Activated CD4-positive, alpha-beta T cell treated with anti-CD3 and anti-CD28 coated beads, Interleukin-10, Interleukin-2, amounts not matched to agents 100 ng/mL and 50 ng/mL, durations not matched to agents 16 hours and 8 hours (primary cell): ENCODE results near the gene LUC7L.
"Not testable (repeated sequence)": the region's sequence is repeated elsewhere in the genome, so short reads cannot be mapped to it uniquely, and the experiment has no call there.

ENCODE experiments used
- DNase-seq: peaks from one replicate; pipeline ENCODE4 v3.0.0-alpha.2; 2020

Gene LUC7L

GRCh38 chr16:263182-263774 lies 34.0 kb upstream of the LUC7L start:
- DNase-seq, result no peak

DNA sequence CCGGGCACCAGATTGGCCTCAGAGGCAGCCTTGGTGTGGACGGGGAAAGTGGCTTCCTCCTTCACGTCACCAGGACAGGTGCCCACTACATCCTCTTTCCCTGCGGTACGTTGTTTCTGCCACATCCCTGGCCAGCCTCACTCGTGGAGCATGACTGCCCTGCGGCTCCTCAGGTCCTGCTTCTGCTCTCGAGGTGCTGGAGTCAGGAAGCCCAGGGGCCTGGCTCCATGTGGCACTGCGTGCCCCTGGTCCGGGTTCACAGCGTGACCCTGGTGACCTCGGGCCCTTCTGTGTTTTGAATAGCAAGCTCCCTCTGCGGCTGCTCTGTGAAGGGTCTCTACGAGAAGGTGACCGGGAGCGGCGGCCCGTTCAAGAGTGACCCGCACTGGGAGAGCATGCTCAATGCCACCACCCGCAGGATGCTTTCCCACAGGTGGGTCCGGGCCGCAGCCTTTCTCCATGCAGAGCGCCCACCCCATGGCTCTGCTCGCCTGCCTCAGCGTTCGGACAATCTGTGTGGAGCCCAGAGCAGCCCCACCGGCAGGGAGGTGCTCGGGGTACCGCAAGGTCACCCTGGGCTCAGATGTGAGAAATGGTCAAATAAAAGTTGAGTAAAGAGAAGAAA lies 33.0 kb upstream of the LUC7L start:
- no peak for DNase-seq

DNA sequence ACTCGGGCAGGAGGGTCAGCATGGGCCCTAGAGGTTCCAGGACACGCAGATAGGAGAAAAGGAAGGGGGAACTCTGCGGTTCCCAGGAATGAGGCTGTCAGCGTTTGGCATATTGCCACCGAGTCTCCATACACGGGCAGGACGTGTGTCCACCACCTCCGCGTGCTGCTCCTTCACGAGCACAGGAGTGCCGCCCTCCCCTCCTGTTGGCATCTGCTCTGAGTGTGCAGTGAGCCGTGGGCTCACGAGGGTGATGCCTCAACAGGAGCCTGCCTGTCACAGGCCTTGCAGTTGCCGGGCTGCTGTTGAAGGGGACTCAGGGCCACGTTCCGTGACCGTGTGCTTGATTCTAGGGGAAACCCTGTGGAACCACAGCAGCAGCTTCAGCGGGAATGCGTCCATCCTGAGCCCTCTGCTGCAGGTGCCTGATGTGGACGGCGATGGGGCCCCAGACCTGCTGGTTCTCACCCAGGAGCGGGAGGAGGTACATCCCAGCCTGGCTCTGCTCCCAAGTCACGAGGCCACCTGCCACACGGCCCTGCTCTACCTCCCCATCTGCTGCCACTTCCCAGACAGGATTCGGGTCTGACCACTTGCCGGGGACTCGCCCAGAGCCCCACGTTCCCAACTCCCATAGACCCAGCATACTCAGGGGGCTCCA lies 31.9 kb upstream of the LUC7L start:
- DNase-seq, result no peak

DNA sequence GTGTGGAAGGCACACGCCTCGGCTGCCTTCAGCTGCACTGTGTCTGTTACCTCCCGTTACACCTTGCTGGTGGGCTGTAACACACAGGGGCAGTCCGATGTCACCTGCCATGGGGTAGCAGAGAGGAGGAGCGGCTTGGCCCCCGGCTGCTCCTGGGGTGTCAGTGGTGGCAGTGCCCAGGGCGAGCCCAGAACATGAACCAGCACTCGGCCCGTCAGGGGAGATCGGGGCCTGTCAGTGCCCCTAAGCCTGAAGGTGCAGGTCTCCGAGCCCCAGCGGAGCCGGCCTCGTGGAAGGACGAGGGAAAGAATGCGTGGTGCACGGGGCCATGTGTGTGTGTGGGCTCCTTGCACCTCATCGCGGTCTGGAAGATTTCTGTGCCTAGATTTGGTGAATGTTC lies 31.1 kb upstream of the LUC7L start:
- no peak for DNase-seq

DNA sequence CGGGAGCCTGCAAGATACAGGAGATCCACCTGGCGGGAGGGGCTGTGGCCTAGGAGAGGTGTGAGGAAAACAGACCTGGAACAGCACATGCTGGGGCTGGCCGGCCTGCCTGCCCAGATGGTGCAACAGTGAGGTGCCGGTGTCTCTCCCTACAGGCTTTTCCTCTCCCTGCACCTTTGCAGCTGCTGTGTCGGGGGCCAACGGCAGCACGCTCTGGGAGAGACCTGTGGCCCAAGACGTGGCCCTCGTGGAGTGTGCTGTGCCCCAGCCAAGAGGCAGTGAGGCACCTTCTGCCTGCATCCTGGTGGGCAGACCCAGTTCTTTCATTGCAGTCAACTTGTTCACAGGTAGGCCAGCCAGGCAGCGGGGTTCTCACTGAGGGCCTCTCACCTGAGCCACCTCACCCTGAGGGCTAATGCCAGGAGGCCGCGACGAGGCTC lies 30.6 kb upstream of the LUC7L start:
- DNase-seq, result no peak

DNA sequence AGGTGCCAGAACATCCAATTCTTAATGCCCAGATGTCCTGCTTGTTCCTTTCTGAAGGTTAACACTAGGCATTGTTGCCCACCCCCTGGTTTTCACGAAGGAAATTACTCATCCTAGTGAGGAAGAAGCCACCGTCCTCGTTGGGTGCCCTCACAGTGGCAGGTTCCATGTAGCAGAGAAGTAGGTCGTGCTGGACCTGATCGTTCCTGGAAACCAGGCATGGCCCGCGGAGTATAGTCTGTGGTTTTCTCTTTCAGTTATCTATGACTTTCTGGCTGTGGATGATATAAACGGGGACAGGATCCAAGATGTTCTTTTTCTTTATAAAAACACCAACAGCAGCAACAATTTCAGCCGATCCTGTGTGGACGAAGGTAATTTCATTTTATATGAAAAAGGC lies 30.0 kb upstream of the LUC7L start:
- DNase-seq, result no peak

- DNase-seq, result not testable (repeated sequence)
These were observed 28.8 kb upstream of the LUC7L start for GRCh38 chr16:258091-258490.

DNA sequence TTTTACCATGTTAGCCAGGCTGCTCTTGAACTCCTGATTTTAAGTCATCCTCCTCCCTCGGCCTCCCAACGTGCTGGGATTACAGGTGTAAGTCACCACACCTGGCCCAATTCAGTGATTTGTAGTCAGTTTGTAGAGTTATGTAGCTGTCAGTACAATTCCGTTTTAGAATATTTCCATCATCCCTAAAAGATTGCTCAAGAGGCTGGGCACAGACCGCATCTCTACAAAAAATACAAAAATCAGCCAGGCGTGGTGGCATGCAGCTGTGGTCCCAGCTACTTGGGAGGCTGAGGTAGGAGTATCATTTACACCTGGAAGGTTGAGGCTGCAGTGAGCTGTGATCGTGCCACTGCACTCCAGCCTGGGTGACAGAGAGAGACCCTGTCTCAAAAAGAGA lies 25.9 kb upstream of the LUC7L start:
- DNase-seq, result no peak

GRCh38 chr16:254461-254860 lies 25.2 kb upstream of the LUC7L start:
- DNase-seq, result no peak

DNA sequence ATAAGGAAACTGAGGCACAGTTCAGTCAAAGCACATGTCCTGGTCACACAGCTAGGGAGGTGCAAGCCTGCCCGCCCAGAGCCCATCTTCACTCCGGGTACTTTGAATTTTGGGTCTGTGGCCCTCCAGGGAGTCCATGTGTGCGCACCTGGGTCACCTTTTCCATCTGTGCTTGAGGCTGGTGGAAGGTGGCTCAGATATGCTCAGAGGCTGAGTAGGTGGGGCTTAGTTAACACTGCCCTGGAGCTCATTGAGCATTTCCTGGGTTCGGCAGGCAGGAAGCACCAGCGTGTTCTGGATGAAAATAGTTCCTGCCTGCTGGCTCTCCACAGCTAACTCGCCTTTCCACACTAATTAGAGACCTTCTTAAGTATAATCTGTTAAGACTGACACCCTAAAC lies 24.6 kb upstream of the LUC7L start:
- DNase-seq, result no peak

GRCh38 chr16:252366-253337 lies 23.4 kb upstream of the LUC7L start:
- peak; percentile 58 for DNase-seq

DNA sequence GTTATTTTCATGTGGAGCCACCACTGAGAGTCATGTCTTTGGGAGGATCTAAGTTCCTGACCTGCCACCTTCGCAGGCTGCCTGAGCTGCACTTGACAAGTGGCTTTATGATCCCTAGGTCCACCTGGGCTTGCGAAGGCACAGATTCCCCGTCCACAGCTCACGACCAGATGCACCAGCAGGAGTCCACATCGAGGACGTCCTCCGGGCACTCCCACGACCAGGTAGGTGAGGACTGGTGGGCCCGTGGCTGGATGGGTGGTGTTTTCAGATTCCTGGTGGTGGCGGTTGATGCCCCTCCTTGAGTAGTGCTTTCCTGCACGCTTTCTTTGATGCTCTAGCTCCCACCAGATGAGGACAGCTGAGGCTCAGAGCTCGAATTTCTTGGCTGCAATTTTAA lies 20.2 kb upstream of the LUC7L start:
- DNase-seq, result no peak

- DNase-seq, result no peak
These were observed 17.8 kb upstream of the LUC7L start for GRCh38 chr16:247027-247426.

DNA sequence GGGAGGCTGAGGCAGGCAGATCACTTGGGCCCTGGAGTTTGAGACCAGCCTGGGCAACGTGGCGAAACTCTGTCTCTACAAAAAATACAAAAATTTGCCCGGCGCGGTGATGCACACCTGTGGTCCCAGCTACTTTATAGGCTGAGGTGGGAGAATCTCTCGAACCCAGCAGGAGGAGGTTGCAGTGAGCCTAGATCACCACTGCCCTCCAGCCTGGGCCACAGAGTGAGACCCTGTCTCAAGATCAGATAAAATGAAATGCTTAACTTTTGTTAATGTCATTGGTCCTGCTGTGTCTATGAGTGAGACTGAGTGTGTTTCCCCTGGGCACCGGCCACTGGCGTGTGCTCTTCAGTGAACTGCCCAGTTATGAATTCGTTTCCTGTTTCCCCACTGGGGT lies 15.9 kb upstream of the LUC7L start:
- DNase-seq, result no peak

DNA sequence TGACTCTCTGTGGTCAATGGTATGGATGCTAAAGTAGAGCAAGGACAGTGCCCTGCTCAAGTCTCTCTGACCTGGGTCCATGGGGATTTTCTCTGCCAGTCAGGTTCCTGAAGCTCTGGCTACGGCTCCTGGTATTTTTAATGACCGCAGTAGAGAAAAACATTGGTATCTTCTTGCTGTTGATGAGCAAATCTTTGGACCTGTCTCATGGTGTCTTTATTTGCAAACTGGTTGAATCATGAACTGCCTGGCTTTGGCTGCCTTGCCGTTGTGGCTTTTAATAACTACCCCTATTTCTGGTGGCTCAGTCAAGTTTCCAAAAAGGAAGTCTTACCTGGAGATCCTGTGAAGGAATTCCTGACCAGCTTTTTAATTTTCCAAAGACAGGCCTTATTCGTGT lies 14.1 kb upstream of the LUC7L start:
- DNase-seq, result no peak

GRCh38 chr16:242281-242680 lies 13.0 kb upstream of the LUC7L start:
- DNase-seq, result no peak

DNA sequence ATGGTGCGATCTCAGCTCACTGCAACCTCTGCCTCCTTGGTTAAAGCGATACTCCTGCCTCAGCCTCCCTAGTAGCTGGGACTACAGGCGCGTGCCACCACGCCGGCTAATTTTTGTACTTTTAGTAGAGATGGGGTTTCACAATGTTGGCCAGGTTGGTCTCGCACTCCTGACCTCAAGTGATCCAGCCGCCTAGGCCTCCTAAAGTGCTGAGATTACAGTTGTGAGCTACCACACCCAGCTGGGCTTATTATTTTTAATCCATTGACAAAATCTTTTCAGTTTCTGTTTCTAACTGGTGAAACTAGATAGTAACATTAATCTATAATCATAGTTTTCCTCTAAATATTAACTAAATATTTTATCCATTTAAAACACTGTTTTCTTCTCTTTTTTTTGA lies 11.3 kb upstream of the LUC7L start:
- DNase-seq, result no peak

DNA sequence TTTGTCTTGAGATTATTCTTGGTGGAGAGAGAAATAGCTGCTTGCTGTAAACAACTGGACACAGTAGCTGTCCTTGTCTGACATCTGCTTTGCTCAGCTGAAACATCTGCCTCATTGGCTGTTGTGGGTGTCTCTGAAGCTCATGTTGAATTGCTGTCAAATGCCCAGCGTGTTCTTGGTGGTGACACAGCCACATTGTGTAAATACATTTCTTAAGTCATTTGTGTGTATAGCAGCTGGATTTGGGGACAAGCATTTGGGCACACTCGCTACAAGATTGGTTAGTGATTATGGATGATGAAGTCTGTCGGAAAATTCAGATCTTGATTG lies 10.7 kb upstream of the LUC7L start:
- DNase-seq, result no peak

DNA sequence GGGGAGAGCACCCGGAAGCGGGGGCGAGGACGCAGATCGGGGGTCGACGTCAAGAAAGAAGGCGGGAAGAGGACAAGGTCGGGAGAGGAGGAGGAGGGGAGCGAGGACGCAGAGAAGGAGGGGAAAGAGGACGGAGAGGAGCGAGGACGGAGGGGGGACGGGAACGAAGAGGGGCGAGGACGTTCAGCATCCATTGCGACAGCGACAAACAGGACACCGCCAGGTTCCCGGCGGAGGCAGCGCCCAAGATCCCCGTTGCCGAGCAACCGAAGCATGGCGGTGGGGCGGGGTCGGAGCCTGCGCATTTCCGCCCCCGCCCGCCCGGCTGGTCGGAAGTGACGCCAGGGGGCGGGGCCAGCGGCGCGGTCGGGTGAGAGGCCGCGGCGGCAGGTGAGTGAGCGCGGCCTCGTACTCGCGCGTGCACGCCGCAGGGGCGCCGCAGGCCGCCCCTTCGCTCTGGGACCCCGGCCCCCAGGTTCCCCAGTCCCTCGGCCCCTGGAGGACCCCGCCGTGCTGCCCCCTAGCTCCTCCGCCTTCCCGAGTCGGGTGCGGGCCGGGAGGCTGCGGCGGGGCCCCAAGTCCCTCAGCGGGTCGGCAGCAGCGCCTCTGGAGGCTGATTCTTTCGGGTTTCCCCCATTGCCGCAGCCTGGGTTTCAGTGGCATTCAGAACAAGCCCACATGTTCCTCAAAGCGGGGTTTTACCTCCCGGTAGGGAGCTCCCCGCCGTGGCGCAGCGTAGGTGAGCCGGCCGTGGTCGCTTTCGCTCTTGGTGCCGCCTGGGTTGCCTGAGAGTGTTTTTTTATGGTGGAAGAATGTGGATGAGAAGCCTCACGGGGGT lies 5.4 kb upstream of the LUC7L start, which contains the start of gene FAM234A:
Gene FAM234A, plus strand, starts transcription at position 354 of the 838 bp plus-strand sequence. CDS start 19,593 bp downstream, outside the sequence.
- DNase-seq, result peak; percentile 96

DNA sequence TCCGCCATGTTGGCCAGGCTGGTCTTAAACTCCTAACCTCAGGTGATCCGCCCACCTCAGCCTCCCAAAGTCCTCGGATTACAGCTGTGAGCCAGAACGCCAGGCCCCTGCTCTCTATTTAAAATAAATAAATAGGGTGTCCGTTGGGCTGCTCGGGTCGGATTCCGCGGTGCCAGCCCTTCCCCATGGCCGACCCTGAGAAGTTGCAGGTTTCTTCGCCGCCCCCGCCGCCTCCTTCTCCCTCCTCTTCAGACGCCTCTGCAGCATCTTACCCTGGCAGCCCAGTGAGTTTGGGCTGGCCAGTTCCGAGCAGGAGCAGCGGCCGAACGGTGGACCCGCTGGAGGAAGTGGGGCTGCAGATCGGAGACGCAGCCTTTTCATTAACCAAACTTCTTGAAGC lies 1.7 kb upstream of the LUC7L start:
- DNase-seq, result no peak

GRCh38 chr16:230351-230750 lies 1.1 kb upstream of the LUC7L start:
- DNase-seq, result not testable (repeated sequence)

DNA sequence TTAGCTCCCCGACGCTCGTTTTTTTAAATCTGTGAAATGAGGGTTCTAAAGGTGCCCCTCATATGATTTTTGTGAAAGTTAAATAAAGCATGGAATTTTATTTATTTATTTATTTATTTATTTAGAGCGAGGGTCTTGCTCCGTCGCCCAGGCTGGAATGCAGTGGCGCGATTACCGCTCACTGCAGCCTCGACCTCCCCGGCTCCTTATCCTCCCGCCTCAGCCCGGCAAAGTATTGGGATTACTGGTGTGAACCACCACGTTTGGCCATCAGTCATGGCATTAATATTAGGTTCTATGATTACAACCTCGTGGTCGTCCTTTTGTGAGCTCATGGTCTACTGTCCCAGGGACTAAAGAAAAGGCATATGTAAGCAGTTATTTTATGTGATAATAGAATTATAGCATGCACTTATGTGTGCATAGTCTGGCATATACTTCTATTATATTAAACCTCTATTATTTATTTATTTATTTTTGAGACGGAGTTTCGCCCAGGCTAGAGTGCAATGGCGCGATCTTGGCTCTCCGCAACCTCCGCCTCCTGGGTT lies 557 bp upstream of the LUC7L start:
- no peak for DNase-seq
